K562 (cell line): ENCODE measurements around the gene LAMA2. TPM values are rescaled to one million over a fixed set of nuclear protein-coding genes. Genes with fewer than 3 reads are reported as not detected.

ENCODE experiments used
- ATF2 ChIP-seq: sonication (generic); formaldehyde crosslinking; IDR thresholded peaks from 2 replicates; pipeline ENCODE4 v1.8.1; 2022; ENCODE audit warnings: missing genetic modification reagents
- E2F1 ChIP-seq: sonication (generic); formaldehyde crosslinking; IDR thresholded peaks from 2 replicates; pipeline ENCODE4 v1.8.1; 2023; ENCODE audit warnings: mild to moderate bottlenecking, missing genetic modification reagents, moderate library complexity
- MED1 ChIP-seq: sonication (generic); formaldehyde crosslinking; IDR thresholded peaks from 2 replicates; pipeline ENCODE4 v1.8.1; 2023; ENCODE audit warnings: missing genetic modification reagents, borderline replicate concordance
- PBX2 ChIP-seq, 2 experiments: IDR thresholded peaks in 1 of 2; conservative IDR thresholded peaks in 1 of 2; 2 replicates each; pipeline ENCODE4 v1.6.1; 2016; ENCODE audit warnings: low read depth in 2 of 2, mild to moderate bottlenecking in 1 of 2, missing compliant biosample characterization in 1 of 2, missing genetic modification characterization in 1 of 2, moderate library complexity in 1 of 2
- REST ChIP-seq, 2 experiments: fragments of 450-650 bp; formaldehyde crosslinking in 1 of 2; IDR thresholded peaks; 2 replicates each; pipeline versions ENCODE4 v1.4.0 to v1.6.1; 2014 to 2020; ENCODE audit warnings: mild to moderate bottlenecking in 2 of 2, borderline replicate concordance in 1 of 2, low read depth in 1 of 2
- SIN3A ChIP-seq, 2 experiments: fragments of 150-350 bp in 1 of 2; IDR thresholded peaks; 2 replicates each; pipeline ENCODE4 v1.6.1; 2011 to 2016; ENCODE audit warnings: borderline replicate concordance in 2 of 2, low read depth in 2 of 2, low read length in 2 of 2, mild to moderate bottlenecking in 2 of 2, moderate library complexity in 2 of 2; ENCODE audit not compliant: control insufficient read depth in 1 of 2
- TFAP4 ChIP-seq: sonication (generic); formaldehyde crosslinking; IDR thresholded peaks from 2 replicates; pipeline ENCODE4 v1.8.0; 2022; ENCODE audit warnings: missing genetic modification reagents, mild to moderate bottlenecking, moderate library complexity, borderline replicate concordance
- ZSCAN32 ChIP-seq: fragments of 450-650 bp; formaldehyde crosslinking; IDR thresholded peaks from 2 replicates; pipeline ENCODE4 v1.4.0; 2020; ENCODE audit warnings: mild to moderate bottlenecking, moderate library complexity
- polyA plus RNA-seq, 8 experiments: library from polyadenylated mRNA; depleted of rRNA in 4 of 8; stranded (reverse) in 5 of 8; unstranded in 3 of 8; fragments of >200 nt; fragmentation: Nextera tagmentation in 2 of 8; fragmentation: Illumina TruSeq in 1 of 8; extraction: Ambion mirVana in 2 of 8; extraction: Trizol in 1 of 8; gene quantifications; 2 replicates each; pipeline versions ENCODE4 v1.2.1 to v1.2.3, GENCODE V29; 2011 to 2014; ENCODE audit warnings: inconsistent platforms in 1 of 8, missing spikeins in 1 of 8
- total RNA-seq, 7 experiments: library from RNA; depleted of rRNA in 6 of 7; stranded (reverse); fragments of >200 nt in 6 of 7; fragmentation: Illumina TruSeq in 2 of 7; extraction: Trizol in 2 of 7; gene quantifications; 2 replicates each; pipeline versions ENCODE4 v1.2.1 to v1.2.3, GENCODE V29; 2011 to 2021; ENCODE audit warnings: low replicate concordance in 1 of 7

The LAMA2 gene
- total and polyA plus RNA-seq, 9 of the 15 experiments (the other 6 are each of a cell fraction or from before 2014, with no cell fraction given): 0.04 to 1.5 (median 0.36) TPM

- no peak for TF ChIP-seq REST (IDR thresholded peaks at IDR 0.05; ENCODE audit: borderline replicate concordance)
- no peak for TF ChIP-seq REST (CRISPR knock-in tag; IDR thresholded peaks at IDR 0.05; ENCODE audit: low read depth)
- no peak for TF ChIP-seq MED1 (CRISPR knock-in tag)
- TF ChIP-seq PBX2 (CRISPR knock-in tag; IDR thresholded peaks at IDR 0.05; ENCODE audit: low read depth): no peak
- no peak for TF ChIP-seq PBX2 (tag; conservative IDR thresholded peaks at IDR 0.05; ENCODE audit: low read depth)
- TF ChIP-seq TFAP4: no peak
- no peak for TF ChIP-seq E2F1 (CRISPR knock-in tag)
- no peak for TF ChIP-seq ZSCAN32 (CRISPR knock-in tag)
- no peak for TF ChIP-seq ATF2
- TF ChIP-seq SIN3A (IDR thresholded peaks at IDR 0.05; ENCODE audit: borderline replicate concordance in 2 of 2, control insufficient read depth in 1 of 2, low read depth in 2 of 2, low read length in 2 of 2): no peak
Observed at GRCh38 chr6:129543981-129544380, 661.0 kb downstream of the LAMA2 start (continued).
